SU-DHL-6 (cell line): ENCODE data around the gene BSG.

Experiments
- H2AFZ ChIP-seq: fragments of 200-600 bp; sonication (generic); 2 replicates; pipeline ENCODE4 v1.6.1; 2014; ENCODE audit warnings: low read depth, mild to moderate bottlenecking, moderate library complexity, mixed read lengths, antibody characterized with exemption, low read length; ENCODE audit not compliant: severe bottlenecking
- H3F3A ChIP-seq: fragments of 200-600 bp; shearing (Covaris generic); 2 replicates; pipeline ENCODE4 v1.6.0; 2016; ENCODE audit warnings: antibody characterized with exemption, mild to moderate bottlenecking; ENCODE audit not compliant: insufficient read depth
- H3K27ac ChIP-seq: fragments of 200-600 bp; sonication (generic); 2 replicates; pipeline ENCODE4 v1.5.1; 2016; ENCODE audit warnings: low read depth, mild to moderate bottlenecking, low read length, moderate library complexity, mixed read lengths
- H3K27me3 ChIP-seq: fragments of 200-600 bp; sonication (generic), shearing (Covaris generic); 2 replicates; pipeline ENCODE4 v1.6.0; 2014; ENCODE audit warnings: mild to moderate bottlenecking, low read length
- H3K36me3 ChIP-seq: fragments of 200-600 bp; sonication (generic); 2 replicates; pipeline ENCODE4 v1.6.1; 2014; ENCODE audit warnings: mild to moderate bottlenecking, low read length, mixed read lengths
- H3K4me2 ChIP-seq: fragments of 300-600, 200-600 bp; shearing (Covaris generic), sonication (generic); 2 replicates; pipeline ENCODE4 v1.6.0; 2014; ENCODE audit warnings: low read length, low read depth, mild to moderate bottlenecking; ENCODE audit not compliant: poor library complexity, severe bottlenecking
- H3K4me3 ChIP-seq: fragments of 200-600 bp; sonication (generic); 2 replicates; pipeline ENCODE4 v1.5.1; 2014; ENCODE audit warnings: antibody characterized with exemption, low read length, mild to moderate bottlenecking, mixed read lengths; ENCODE audit not compliant: insufficient read depth, poor library complexity, severe bottlenecking
- H3K79me2 ChIP-seq: fragments of 200-600 bp; sonication (generic); 2 replicates; pipeline ENCODE4 v1.6.1; 2014; ENCODE audit warnings: mild to moderate bottlenecking, low read length, moderate library complexity; ENCODE audit not compliant: insufficient read depth
- H3K9ac ChIP-seq: fragments of 200-600 bp; sonication (generic); 2 replicates; pipeline ENCODE4 v1.7.0; 2014; ENCODE audit warnings: mild to moderate bottlenecking, low read length
- H3K9me2 ChIP-seq: fragments of 200-600 bp; sonication (generic); replicated peaks from 2 replicates; pipeline ENCODE4 v1.6.1; 2014; ENCODE audit warnings: low read length; ENCODE audit not compliant: insufficient read depth
- H3K9me3 ChIP-seq: fragments of 200-600 bp; sonication (generic); 2 replicates; pipeline ENCODE4 v1.6.1; 2014; ENCODE audit warnings: low read length, mixed read lengths; ENCODE audit not compliant: insufficient read depth
- H4K20me1 ChIP-seq: fragments of 200-600 bp; sonication (generic); 2 replicates; pipeline ENCODE4 v1.6.1; 2014; ENCODE audit warnings: low read depth, mild to moderate bottlenecking, antibody characterized with exemption, low read length, moderate library complexity, mixed read lengths
- EZH2phosphoT487 ChIP-seq: fragments of 200-600 bp; sonication (generic), shearing (Covaris generic); conservative IDR thresholded peaks from 2 replicates; pipeline ENCODE4 v1.6.1; 2018; ENCODE audit warnings: mild to moderate bottlenecking, antibody characterized with exemption, low read length, moderate library complexity, mixed read lengths
- TF ChIP-seq, protein P1 (sequence below): fragments of 200-600 bp; sonication (generic); IDR thresholded peaks from one replicate; pipeline ENCODE4 v1.5.1; 2017; ENCODE audit warnings: antibody characterized with exemption, mild to moderate bottlenecking, low read length, moderate library complexity; ENCODE audit not compliant: insufficient read depth, poor library complexity, severe bottlenecking

BSG gene

DNA sequence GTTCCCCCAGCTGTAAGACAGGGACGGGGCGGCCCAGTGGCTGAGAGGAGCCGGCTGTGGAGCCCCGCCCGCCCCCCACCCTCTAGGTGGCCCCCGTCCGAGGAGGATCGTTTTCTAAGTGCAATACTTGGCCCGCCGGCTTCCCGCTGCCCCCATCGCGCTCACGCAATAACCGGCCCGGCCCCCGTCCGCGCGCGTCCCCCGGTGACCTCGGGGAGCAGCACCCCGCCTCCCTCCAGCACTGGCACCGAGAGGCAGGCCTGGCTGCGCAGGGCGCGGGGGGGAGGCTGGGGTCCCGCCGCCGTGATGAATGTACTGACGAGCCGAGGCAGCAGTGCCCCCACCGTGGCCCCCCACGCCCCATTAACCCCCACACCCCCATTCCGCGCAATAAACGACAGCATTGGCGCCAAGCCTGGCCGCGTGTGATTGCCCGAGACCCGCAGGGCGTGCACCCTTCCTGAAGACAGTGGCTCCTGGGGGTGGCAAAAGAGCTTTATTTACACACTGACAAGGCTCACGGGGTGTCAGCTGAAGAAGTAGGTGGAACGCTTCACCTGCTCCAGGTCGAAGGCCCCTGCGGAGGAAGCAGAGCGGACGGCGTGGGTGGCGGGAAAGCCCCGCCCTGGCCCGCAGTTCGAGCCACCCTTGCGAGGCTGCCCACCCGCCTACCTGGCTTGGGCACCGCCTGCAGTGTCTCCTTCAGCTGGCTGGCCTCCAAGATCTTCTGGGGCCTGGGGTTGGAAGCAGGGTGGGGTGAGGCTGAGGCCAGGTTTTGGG lies 44.5 kb downstream of the BSG start:
- Histone ChIP-seq H3K27me3 (no peaks in the 10 kb centered on the region), H3K36me3 (no peaks in the 10 kb centered on the region), H4K20me1 (no peaks in the 10 kb centered on the region)

DNA sequence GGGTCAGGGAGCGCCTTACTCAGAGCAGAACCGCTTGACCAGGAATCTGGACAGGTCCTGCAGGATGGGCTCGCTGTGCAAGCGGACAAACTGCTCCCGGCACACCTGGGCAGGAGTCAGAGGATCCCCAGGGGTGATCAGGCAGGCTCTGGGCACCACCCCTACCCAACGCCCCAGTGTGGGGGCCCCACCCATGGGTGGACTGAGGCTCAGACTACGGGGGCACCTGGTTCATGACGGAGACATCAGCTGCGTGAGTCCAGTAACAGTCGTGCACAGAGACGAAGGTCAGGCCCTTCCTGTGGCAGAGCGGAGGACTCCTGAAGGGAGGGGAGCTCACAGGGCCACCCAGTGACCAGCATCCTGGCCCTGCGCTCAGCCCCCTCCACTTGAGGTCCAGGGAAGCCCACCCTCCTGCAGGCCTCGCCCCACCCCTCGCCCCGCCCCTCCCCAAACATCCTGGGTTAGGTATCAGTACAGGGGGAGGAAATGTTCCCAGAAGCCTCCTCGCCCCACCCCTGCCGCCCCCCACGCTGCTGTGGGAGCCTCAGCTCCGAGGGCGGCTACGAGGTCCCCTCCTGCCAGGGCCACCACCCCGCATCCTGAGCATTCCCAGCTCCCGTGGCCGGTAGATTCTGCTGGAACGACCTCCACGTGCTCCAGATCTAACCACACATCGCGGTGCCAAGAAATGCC lies 45.3 kb downstream of the BSG start:
- Histone ChIP-seq H2AFZ (no peak overlapping the region), H3K9ac (no peak overlapping the region), H3K79me2 (no peaks in the 10 kb centered on the region), H3K9me3 (no peaks in the 10 kb centered on the region), H3K4me3 (no peak overlapping the region), H3K27me3 (no peaks in the 10 kb centered on the region), H3K4me2 (no peak overlapping the region), H3K27ac (no peak overlapping the region), H3F3A (no peaks in the 10 kb centered on the region), H3K36me3 (no peaks in the 10 kb centered on the region), H3K9me2 (no peaks in the 10 kb centered on the region), H4K20me1 (no peaks in the 10 kb centered on the region)
- TF ChIP-seq, protein P1, sequence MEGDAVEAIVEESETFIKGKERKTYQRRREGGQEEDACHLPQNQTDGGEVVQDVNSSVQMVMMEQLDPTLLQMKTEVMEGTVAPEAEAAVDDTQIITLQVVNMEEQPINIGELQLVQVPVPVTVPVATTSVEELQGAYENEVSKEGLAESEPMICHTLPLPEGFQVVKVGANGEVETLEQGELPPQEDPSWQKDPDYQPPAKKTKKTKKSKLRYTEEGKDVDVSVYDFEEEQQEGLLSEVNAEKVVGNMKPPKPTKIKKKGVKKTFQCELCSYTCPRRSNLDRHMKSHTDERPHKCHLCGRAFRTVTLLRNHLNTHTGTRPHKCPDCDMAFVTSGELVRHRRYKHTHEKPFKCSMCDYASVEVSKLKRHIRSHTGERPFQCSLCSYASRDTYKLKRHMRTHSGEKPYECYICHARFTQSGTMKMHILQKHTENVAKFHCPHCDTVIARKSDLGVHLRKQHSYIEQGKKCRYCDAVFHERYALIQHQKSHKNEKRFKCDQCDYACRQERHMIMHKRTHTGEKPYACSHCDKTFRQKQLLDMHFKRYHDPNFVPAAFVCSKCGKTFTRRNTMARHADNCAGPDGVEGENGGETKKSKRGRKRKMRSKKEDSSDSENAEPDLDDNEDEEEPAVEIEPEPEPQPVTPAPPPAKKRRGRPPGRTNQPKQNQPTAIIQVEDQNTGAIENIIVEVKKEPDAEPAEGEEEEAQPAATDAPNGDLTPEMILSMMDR, result no peak

More for the DNA sequence above, 44.5 kb downstream of the BSG start:
- H3K9me3 ChIP-seq, result no peaks in the 10 kb centered on the region
- H3K4me2 ChIP-seq, result no peak overlapping the region
- H2AFZ ChIP-seq, result no peak overlapping the region
- no peak overlapping the region for H3K4me3 ChIP-seq
- H3F3A ChIP-seq, result no peaks in the 10 kb centered on the region
- TF ChIP-seq EZH2phosphoT487, result no peak
- TF ChIP-seq, protein P1, result no peak
- H3K27ac ChIP-seq, result no peak overlapping the region
- H3K79me2 ChIP-seq, result no peaks in the 10 kb centered on the region
- no peaks in the 10 kb centered on the region for H3K9me2 ChIP-seq
- no peak overlapping the region for H3K9ac ChIP-seq

DNA sequence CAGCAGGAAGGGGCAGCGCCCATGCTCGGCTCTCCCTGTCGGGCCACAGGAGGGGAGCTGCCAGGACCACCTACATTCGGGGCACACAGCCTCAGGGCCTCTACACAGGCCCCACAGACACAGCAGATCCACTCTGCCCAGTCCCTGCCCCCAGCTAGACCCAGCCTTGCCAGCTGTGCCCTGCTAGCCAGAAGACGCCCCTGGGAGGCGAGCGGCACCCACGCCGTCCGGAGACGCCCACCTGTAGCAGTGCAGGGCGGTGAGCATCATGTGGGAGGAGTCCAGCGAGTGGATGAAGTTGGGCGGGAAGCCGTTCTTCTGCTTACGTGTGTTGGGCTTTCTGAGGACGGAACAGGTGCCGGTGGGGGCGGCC lies 45.8 kb downstream of the BSG start:
- H3K9me2 ChIP-seq, result no peaks in the 10 kb centered on the region
- H3K36me3 ChIP-seq, result no peaks in the 10 kb centered on the region
- H4K20me1 ChIP-seq, result no peaks in the 10 kb centered on the region
- no peaks in the 10 kb centered on the region for H3K27me3 ChIP-seq
- no peaks in the 10 kb centered on the region for H3K79me2 ChIP-seq
- no peaks in the 10 kb centered on the region for H3K9me3 ChIP-seq
- no peak overlapping the region for H3K4me3 ChIP-seq
- H2AFZ ChIP-seq, result no peak overlapping the region
- no peak overlapping the region for H3K4me2 ChIP-seq
- no peak overlapping the region for H3K27ac ChIP-seq
- H3F3A ChIP-seq, result no peaks in the 10 kb centered on the region
- H3K9ac ChIP-seq, result no peak overlapping the region
- TF ChIP-seq EZH2phosphoT487, result no peak
- TF ChIP-seq, protein P1, result no peak
